Left hindlimb (tissue), 1 donor: ENCODE data around the gene IRF8.
"Not testable (repeated sequence)": the region's sequence is repeated elsewhere in the genome, so short reads cannot be mapped to it uniquely, and the experiment has no call there.

Experiments
- DNase-seq: peaks from one replicate; pipeline ENCODE4 v3.0.0-alpha.2; 2018

The IRF8 gene

GRCh38 chr16:85898521-85899442 is at the start of gene IRF8:
Gene IRF8, plus strand, starts transcription at chr16:85899162. Its CDS starts 3,854 bp downstream, at chr16:85903016.
- DNase-seq = peak; percentile 84

- DNase-seq = no peak
Observed at GRCh38 chr16:85849388-85849787, 49.6 kb upstream of the IRF8 start.

- no peak for DNase-seq
Observed at GRCh38 chr16:85850344-85850880, 48.5 kb upstream of the IRF8 start.

- DNase-seq = no peak
Observed at GRCh38 chr16:85851034-85851785, 47.8 kb upstream of the IRF8 start.

GRCh38 chr16:85853547-85854545 is 45.1 kb upstream of the IRF8 start:
- DNase-seq = no peak

- DNase-seq = no peak
Observed at GRCh38 chr16:85854935-85855334, 44.0 kb upstream of the IRF8 start.

- no peak for DNase-seq
Observed at GRCh38 chr16:85856079-85856478, 42.9 kb upstream of the IRF8 start.

- no peak for DNase-seq
Observed at GRCh38 chr16:85856585-85856984, 42.4 kb upstream of the IRF8 start.

GRCh38 chr16:85857406-85857805 is 41.6 kb upstream of the IRF8 start:
- no peak for DNase-seq

- DNase-seq = not testable (repeated sequence)
Observed at GRCh38 chr16:85858571-85858970, 40.4 kb upstream of the IRF8 start.

- no peak for DNase-seq
Observed at GRCh38 chr16:85858984-85859817, 39.8 kb upstream of the IRF8 start.

- DNase-seq = no peak
Observed at GRCh38 chr16:85859818-85860125, 39.2 kb upstream of the IRF8 start.

GRCh38 chr16:85860413-85861094 is 38.4 kb upstream of the IRF8 start:
- DNase-seq = no peak

- DNase-seq = no peak
Observed at GRCh38 chr16:85861095-85861825, 37.7 kb upstream of the IRF8 start.

GRCh38 chr16:85862476-85863383 is 36.2 kb upstream of the IRF8 start:
- no peak for DNase-seq

- DNase-seq = no peak
Observed at GRCh38 chr16:85863384-85863774, 35.6 kb upstream of the IRF8 start.

- DNase-seq = no peak
Observed at GRCh38 chr16:85864965-85865364, 34.0 kb upstream of the IRF8 start.

- no peak for DNase-seq
Observed at GRCh38 chr16:85867189-85867588, 31.8 kb upstream of the IRF8 start.

GRCh38 chr16:85868495-85868894 is 30.5 kb upstream of the IRF8 start:
- no peak for DNase-seq
